Liver (tissue), 3 donors: Measurements from ENCODE around the gene NYAP2.

Experiments
- ATF3 ChIP-seq: IDR thresholded peaks from 2 replicates; pipeline ENCODE4 v1.6.1; 2016; ENCODE audit warnings: antibody characterized with exemption
- CTCF ChIP-seq: fragments of 150-350 bp; IDR thresholded peaks from 2 replicates; pipeline ENCODE4 v1.5.1; 2017; ENCODE audit warnings: improper control_type of control experiment, low read depth, low read length; ENCODE audit not compliant: missing input control
- EGR1 ChIP-seq, 2 donors: IDR thresholded peaks; 2 replicates each; pipeline ENCODE4 v1.6.1; 2016 to 2018; ENCODE audit warnings: antibody characterized with exemption in 2 of 2, low read depth in 2 of 2
- JUND ChIP-seq, 2 donors: IDR thresholded peaks; 2 replicates each; pipeline ENCODE4 v1.6.1; 2016; ENCODE audit warnings: antibody characterized with exemption in 2 of 2
- MAX ChIP-seq: IDR thresholded peaks from 2 replicates; pipeline ENCODE4 v1.6.1; 2016; ENCODE audit warnings: antibody characterized with exemption
- REST ChIP-seq: IDR thresholded peaks from 2 replicates; pipeline ENCODE4 v1.6.1; 2016; ENCODE audit warnings: antibody characterized with exemption, mild to moderate bottlenecking
- SP1 ChIP-seq: IDR thresholded peaks from 2 replicates; pipeline ENCODE4 v1.6.1; 2018; ENCODE audit warnings: antibody characterized with exemption, mild to moderate bottlenecking
- ZBTB33 ChIP-seq: IDR thresholded peaks from 2 replicates; pipeline ENCODE4 v1.6.1; 2016; ENCODE audit warnings: antibody characterized with exemption
- donor health status: healthy.
- donor health status: healthy.

- no peak for TF ChIP-seq CTCF
- no peak for TF ChIP-seq JUND (IDR thresholded peaks at IDR 0.05)
- TF ChIP-seq REST: no peak
- TF ChIP-seq ATF3: no peak
- TF ChIP-seq SP1: no peak
- no peak for TF ChIP-seq EGR1 (IDR thresholded peaks at IDR 0.05; ENCODE audit: low read depth in 2 of 2)
- no peak for TF ChIP-seq MAX
- TF ChIP-seq ZBTB33: no peak
Measured at GRCh38 chr2:225493420-225494099, 94.0 kb downstream of the NYAP2 start.
